K562 (cell line): ENCODE data around the gene SEMA6D. TPM values are rescaled to one million over a fixed set of nuclear protein-coding genes. Genes with fewer than 3 reads are reported as not detected.

Source experiments
- ATAC-seq: fragments of 200-7000 bp; cut with Tn5 transposase; 3 replicates; pipeline ENCODE4 v1.9.1; 2020; ENCODE audit warnings: moderate library complexity
- BruUV-seq: library from RNA; stranded (reverse); fragments of 400-500 nt; replicated peaks from 2 replicates; lab custom pipeline; 2021; lab: Mats Ljungman, UMichigan
- CTCF ChIA-PET: fragments of 300-600 bp; formaldehyde crosslinking; extraction: SDS; loops from one replicate; lab custom pipeline; 2021; ENCODE audit warnings: low intra/inter-chr PET ratio; lab: Yijun Ruan, JAX
- POLR2A ChIA-PET: fragments of 300-600, 350-650 bp; sonication (Branson Sonifier 250); formaldehyde crosslinking; extraction: SDS; loops from one replicate; lab custom pipeline; 2021; ENCODE audit warnings: antibody characterized with exemption, inconsistent platforms; lab: Yijun Ruan, JAX
- DNase-seq, 4 experiments: peaks; one replicate each; pipeline versions ENCODE4 v3.0.0 to v3.0.0-alpha.2; 2011 to 2018; ENCODE audit warnings: low spot score in 3 of 4, mixed read lengths in 3 of 4; ENCODE audit errors: extremely low read depth in 1 of 4
- FAIRE-seq: peaks from 2 replicates; lab custom pipeline; 2011; peaks lifted over from hg19 to GRCh38; lab: Jason Lieb, UNC
- H2AFZ ChIP-seq: 2 replicates; pipeline ENCODE4 v1.6.0; 2011; ENCODE audit warnings: low read depth, low read length, control low read depth, inconsistent platforms
- H3K27ac ChIP-seq: fragments of 200-600 bp; 3 replicates; pipeline ENCODE4 v1.8.0; 2011; ENCODE audit warnings: low read depth, mild to moderate bottlenecking, control low read depth, inconsistent platforms, low read length, moderate library complexity, mixed read lengths; ENCODE audit errors: extremely low read depth
- H3K27me3 ChIP-seq, 2 experiments: fragments of 300-600 bp in 1 of 2; 2 replicates in 1 of 2; 3 replicates in 1 of 2; pipeline versions ENCODE4 v1.6.0 to v1.8.0; 2011; ENCODE audit warnings: inconsistent platforms in 2 of 2, low read length in 2 of 2, mild to moderate bottlenecking in 1 of 2, mixed read lengths in 1 of 2, moderate library complexity in 1 of 2; ENCODE audit not compliant: control insufficient read depth in 2 of 2, insufficient read depth in 2 of 2
- H3K36me3 ChIP-seq: fragments of 300-600 bp; 3 replicates; pipeline ENCODE4 v1.8.0; 2011; ENCODE audit warnings: mild to moderate bottlenecking, low read length, inconsistent platforms; ENCODE audit not compliant: control insufficient read depth, insufficient read depth
- H3K4me1 ChIP-seq, 2 experiments: fragments of 200-600 bp in 1 of 2; replicated peaks in 1 of 2; 2 replicates in 1 of 2; 3 replicates in 1 of 2; pipeline versions ENCODE4 v1.5.1 to v1.8.0; 2011; ENCODE audit warnings: inconsistent platforms in 2 of 2, low read length in 2 of 2, mild to moderate bottlenecking in 1 of 2, mixed read lengths in 1 of 2, moderate library complexity in 1 of 2; ENCODE audit not compliant: control insufficient read depth in 2 of 2, insufficient read depth in 2 of 2
- H3K4me2 ChIP-seq: 2 replicates; pipeline ENCODE4 v1.6.1; 2011; ENCODE audit warnings: low read length, control low read depth, inconsistent platforms, mixed read lengths; ENCODE audit not compliant: insufficient read depth
- H3K4me3 ChIP-seq: fragments of 200-600 bp; sonication (generic), shearing (Covaris generic); 2 replicates; pipeline ENCODE4 v1.5.1; 2016; ENCODE audit warnings: control low read depth, inconsistent platforms
- H3K79me2 ChIP-seq: fragments of 200-600 bp; 3 replicates; pipeline ENCODE4 v1.8.0; 2011; ENCODE audit warnings: low read length, inconsistent platforms; ENCODE audit not compliant: control insufficient read depth, insufficient read depth
- H3K9ac ChIP-seq, 2 experiments: 2 replicates each; pipeline versions ENCODE4 v1.6.0 to v1.6.1; 2011; ENCODE audit warnings: low read depth in 2 of 2, low read length in 2 of 2, control low read depth in 1 of 2, inconsistent platforms in 1 of 2, mild to moderate bottlenecking in 1 of 2, mixed read lengths in 1 of 2; ENCODE audit not compliant: insufficient read depth in 1 of 2
- H3K9me1 ChIP-seq: one replicate; pipeline ENCODE4 v1.6.0; 2011; ENCODE audit warnings: inconsistent platforms, mild to moderate bottlenecking, low read length, moderate library complexity; ENCODE audit not compliant: control insufficient read depth, insufficient read depth
- H3K9me3 ChIP-seq: replicated peaks from 2 replicates; pipeline ENCODE4 v1.5.1; 2011; ENCODE audit warnings: low read depth, low read length, inconsistent platforms; ENCODE audit not compliant: control insufficient read depth, insufficient read depth
- H4K20me1 ChIP-seq: replicated peaks from 2 replicates; pipeline ENCODE4 v1.6.1; 2011; ENCODE audit warnings: low read length, inconsistent platforms, mixed read lengths; ENCODE audit not compliant: control insufficient read depth, insufficient read depth
- EGR1 ChIP-seq: fragments of 450-650 bp; conservative IDR thresholded peaks from 2 replicates; pipeline ENCODE4 v1.6.1; 2017; ENCODE audit warnings: mild to moderate bottlenecking
- ELK3 ChIP-seq: fragments of 450-650 bp; formaldehyde crosslinking; IDR thresholded peaks from 2 replicates; pipeline ENCODE4 v1.4.0; 2020; ENCODE audit warnings: mild to moderate bottlenecking
- EP400 ChIP-seq: fragments of 450-650 bp; IDR thresholded peaks from 2 replicates; pipeline ENCODE4 v1.6.1; 2017; ENCODE audit warnings: antibody characterized with exemption, mild to moderate bottlenecking, moderate library complexity
- HDAC1 ChIP-seq, 2 experiments: fragments of 450-650 bp; IDR thresholded peaks; 2 replicates each; pipeline ENCODE4 v1.6.1; 2016 to 2017; ENCODE audit warnings: inconsistent platforms in 1 of 2, mild to moderate bottlenecking in 1 of 2, moderate library complexity in 1 of 2
- NFRKB ChIP-seq: fragments of 450-650 bp; IDR thresholded peaks from 2 replicates; pipeline ENCODE4 v1.6.1; 2016; ENCODE audit warnings: low read depth
- RBFOX2 ChIP-seq: fragments of 200-400 bp; formaldehyde crosslinking; IDR thresholded peaks from 2 replicates; pipeline ENCODE4 v1.6.1; 2017; ENCODE audit warnings: low read depth, mild to moderate bottlenecking, low read length, moderate library complexity
- ZNF384 ChIP-seq: IDR thresholded peaks from 2 replicates; pipeline ENCODE4 v1.6.1; 2012; ENCODE audit warnings: low read depth, low read length, improper control_type of control experiment
- ZNF717 ChIP-seq: fragments of 250-450 bp; sonication (Bioruptor Pico); IDR thresholded peaks from 2 replicates; pipeline ENCODE4 v1.5.0; 2021
- WGBS: fragments of 100-300 bp; shearing (Covaris generic); methylation state at CpG from one replicate; pipeline ENCODE4 v1.1.6; 2016; ENCODE audit warnings: low coverage, mixed read lengths; ENCODE audit not compliant: insufficient coverage; ENCODE audit errors: missing lambda C conversion rate; 5-methylcytosine and 5-hydroxymethylcytosine counted together
- in situ Hi-C: fragments of 300-500 bp; cut with MboI; formaldehyde crosslinking; loops from 4 replicates; pipeline ENCODE4 v1.15.0; 2018; ENCODE audit warnings: inconsistent platforms, mixed read lengths
- intact Hi-C: fragments of 100-400 bp; cut with micrococcal nuclease; formaldehyde crosslinking; loops from 2 replicates; pipeline ENCODE4 v1.14.2; 2022
- polyA plus RNA-seq, 8 experiments: library from polyadenylated mRNA; depleted of rRNA in 4 of 8; stranded (reverse) in 5 of 8; unstranded in 3 of 8; fragments of >200 nt; fragmentation: Nextera tagmentation in 2 of 8; fragmentation: Illumina TruSeq in 1 of 8; extraction: Ambion mirVana in 2 of 8; extraction: Trizol in 1 of 8; gene quantifications; 2 replicates each; pipeline versions ENCODE4 v1.2.1 to v1.2.3, GENCODE V29; 2011 to 2014; ENCODE audit warnings: inconsistent platforms in 1 of 8, missing spikeins in 1 of 8
- total RNA-seq, 7 experiments: library from RNA; depleted of rRNA in 6 of 7; stranded (reverse); fragments of >200 nt in 6 of 7; fragmentation: Illumina TruSeq in 2 of 7; extraction: Trizol in 2 of 7; gene quantifications; 2 replicates each; pipeline versions ENCODE4 v1.2.1 to v1.2.3, GENCODE V29; 2011 to 2021; ENCODE audit warnings: low replicate concordance in 1 of 7

The SEMA6D gene
- total and polyA plus RNA-seq, 9 of the 15 experiments (the other 6 are each of a cell fraction or from before 2014, with no cell fraction given), result not detected

DNA sequence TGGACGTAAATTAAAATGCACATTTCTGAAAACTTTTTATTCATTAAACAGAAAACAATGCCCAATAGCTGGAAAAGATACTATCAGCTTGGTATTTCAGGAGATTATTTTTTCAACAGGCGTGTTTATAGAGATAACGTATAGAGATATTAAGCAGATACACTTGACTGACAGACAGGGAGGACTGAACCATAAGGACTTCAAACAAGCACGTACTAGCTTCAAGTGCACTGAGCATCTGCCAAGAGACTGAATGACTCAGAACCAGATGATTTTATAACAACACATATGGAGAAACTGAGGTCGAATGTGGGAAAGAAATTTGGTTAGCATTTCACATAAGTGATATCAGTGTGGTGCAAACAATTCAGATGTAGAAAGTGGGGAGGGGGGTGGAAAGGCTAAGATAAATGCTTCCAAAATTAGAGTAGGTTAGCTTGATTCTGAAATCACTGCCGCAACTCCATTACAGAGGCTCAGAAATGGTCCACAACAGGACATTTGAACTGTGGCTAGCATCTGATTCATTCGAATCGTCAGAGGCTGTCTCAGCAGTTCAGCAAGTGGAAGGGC lies 103.5 kb downstream of the SEMA6D start:
- no peak for TF ChIP-seq ZNF717
- no peak for TF ChIP-seq RBFOX2
- no peak for TF ChIP-seq ZNF384
- TF ChIP-seq ELK3 (CRISPR knock-in tag), result no peak
- no peak for TF ChIP-seq HDAC1 (IDR thresholded peaks at IDR 0.05)
- TF ChIP-seq EP400, result no peak
- no peak for TF ChIP-seq NFRKB
- no peak for TF ChIP-seq EGR1
- H2AFZ ChIP-seq, result no peak overlapping the region
- POLR2A ChIA-PET, result no interaction called here
- H3K9me3 ChIP-seq, result no peaks in the 10 kb centered on the region
- H3K36me3 ChIP-seq, result no peaks in the 10 kb centered on the region
- ATAC-seq, result no peak
- no peak for DNase-seq
- no peaks in the 10 kb centered on the region for H3K79me2 ChIP-seq
- no peak overlapping the region for H3K27ac ChIP-seq
- intact Hi-C loops, result no loop called here
- in situ Hi-C loops, result no loop called here
- FAIRE-seq, result no peak
- no peak overlapping the region for H3K9ac ChIP-seq
- no peaks in the 10 kb centered on the region for H3K9me1 ChIP-seq
- no peaks in the 10 kb centered on the region for H4K20me1 ChIP-seq
- CTCF ChIA-PET, result no interaction called here
- H3K4me2 ChIP-seq, result no peak overlapping the region
- H3K4me1 ChIP-seq, result no peaks in the 10 kb centered on the region
- no TSS peak for BruUV-seq
- H3K4me3 ChIP-seq, result no peak overlapping the region
- H3K27me3 ChIP-seq, result no peaks in the 10 kb centered on the region
- WGBS, result 0% methylated on average over 8 of the region's 8 CpGs
